Measurements from ENCODE around the gene RGS3.

Gene RGS3

GRCh38 chr9:113608082-113608685 lies 144.7 kb downstream of the RGS3 start:
- DNase-seq: no peak

- DNase-seq: no peak
Observed at GRCh38 chr9:113609562-113610318, 146.2 kb downstream of the RGS3 start.

- DNase-seq: no peak
Observed at GRCh38 chr9:113611461-113612215, 148.1 kb downstream of the RGS3 start.

GRCh38 chr9:113612216-113612747 lies 148.8 kb downstream of the RGS3 start:
- no peak for DNase-seq

GRCh38 chr9:113612828-113613227 lies 149.3 kb downstream of the RGS3 start:
- DNase-seq: no peak

- no peak for DNase-seq
Observed at GRCh38 chr9:113613815-113614413, 150.4 kb downstream of the RGS3 start.

- no peak for DNase-seq
Observed at GRCh38 chr9:113614843-113615648, 151.5 kb downstream of the RGS3 start.

GRCh38 chr9:113616116-113616515 lies 152.6 kb downstream of the RGS3 start:
- no peak for DNase-seq

GRCh38 chr9:113616621-113617496 lies 153.3 kb downstream of the RGS3 start:
- no peak for DNase-seq

GRCh38 chr9:113617550-113617949 lies 154.0 kb downstream of the RGS3 start:
- no peak for DNase-seq

GRCh38 chr9:113618836-113619490 lies 155.4 kb downstream of the RGS3 start:
- DNase-seq: no peak

- DNase-seq: no peak
Observed at GRCh38 chr9:113619491-113620376, 156.2 kb downstream of the RGS3 start.

- no peak for DNase-seq
Observed at GRCh38 chr9:113620377-113621161, 157.0 kb downstream of the RGS3 start.

- DNase-seq: no peak
Observed at GRCh38 chr9:113621309-113621791, 157.8 kb downstream of the RGS3 start.

GRCh38 chr9:113621980-113622379 lies 158.5 kb downstream of the RGS3 start:
- DNase-seq: no peak

- no peak for DNase-seq
Observed at GRCh38 chr9:113622600-113623400, 159.3 kb downstream of the RGS3 start.

GRCh38 chr9:113623851-113624485 lies 160.4 kb downstream of the RGS3 start:
- no peak for DNase-seq
